DOHH2 (cell line): ENCODE measurements around the gene SEZ6.

ENCODE experiments used
- H3F3A ChIP-seq: fragments of 200-600 bp; sonication (generic), shearing (Covaris generic); 2 replicates; pipeline ENCODE4 v1.6.0; 2016; ENCODE audit warnings: antibody characterized with exemption, mild to moderate bottlenecking; ENCODE audit not compliant: control insufficient read depth, insufficient read depth
- H3K27ac ChIP-seq: fragments of 200-600 bp; sonication (generic); 2 replicates; pipeline ENCODE4 v1.5.1; 2014; ENCODE audit warnings: low read depth, mild to moderate bottlenecking, low read length, moderate library complexity
- H3K27me3 ChIP-seq: fragments of 200-600 bp; sonication (generic); 2 replicates; pipeline ENCODE4 v1.6.1; 2014; ENCODE audit warnings: mild to moderate bottlenecking, low read length, mixed read lengths; ENCODE audit not compliant: control insufficient read depth
- H3K36me3 ChIP-seq: fragments of 200-600 bp; sonication (generic); 2 replicates; pipeline ENCODE4 v1.6.1; 2014; ENCODE audit warnings: mild to moderate bottlenecking, low read length, moderate library complexity, mixed read lengths; ENCODE audit not compliant: control insufficient read depth
- H3K4me1 ChIP-seq: fragments of 200-600 bp; sonication (generic); 2 replicates; pipeline ENCODE4 v1.6.1; 2014; ENCODE audit warnings: mild to moderate bottlenecking, low read length, mixed read lengths; ENCODE audit not compliant: control insufficient read depth
- H3K4me2 ChIP-seq: fragments of 200-600 bp; sonication (generic); 2 replicates; pipeline ENCODE4 v1.6.0; 2014; ENCODE audit warnings: mild to moderate bottlenecking, low read length, moderate library complexity
- H3K4me3 ChIP-seq: fragments of 200-600 bp; sonication (generic); 2 replicates; pipeline ENCODE4 v1.5.1; 2014; ENCODE audit warnings: mild to moderate bottlenecking, low read length, mixed read lengths
- H3K79me2 ChIP-seq: fragments of 200-600 bp; sonication (generic); 2 replicates; pipeline ENCODE4 v1.6.1; 2014; ENCODE audit warnings: mild to moderate bottlenecking, low read length, mixed read lengths; ENCODE audit not compliant: control insufficient read depth
- H3K9me2 ChIP-seq: fragments of 200-600 bp; sonication (generic); replicated peaks from 2 replicates; pipeline ENCODE4 v1.6.1; 2014; ENCODE audit warnings: mild to moderate bottlenecking, low read length, mixed read lengths; ENCODE audit not compliant: control insufficient read depth
- H3K9me3 ChIP-seq: fragments of 200-600 bp; sonication (generic); 2 replicates; pipeline ENCODE4 v1.6.1; 2014; ENCODE audit warnings: antibody characterized with exemption, low read length, mixed read lengths; ENCODE audit not compliant: control insufficient read depth, insufficient read depth
- H4K20me1 ChIP-seq: fragments of 200-600 bp; sonication (generic); 2 replicates; pipeline ENCODE4 v1.6.0; 2014; ENCODE audit warnings: low read depth, mild to moderate bottlenecking, antibody characterized with exemption, low read length, moderate library complexity; ENCODE audit not compliant: control insufficient read depth, insufficient read depth
- EZH2phosphoT487 ChIP-seq: fragments of 200-600 bp; sonication (generic); IDR thresholded peaks from 2 replicates; pipeline ENCODE4 v1.6.1; 2017; ENCODE audit warnings: borderline replicate concordance, mild to moderate bottlenecking, antibody characterized with exemption, low read length, moderate library complexity, mixed read lengths
- TF ChIP-seq, protein P1 (sequence below): fragments of 200-600 bp; sonication (generic); IDR thresholded peaks from one replicate; pipeline ENCODE4 v1.5.1; 2014; ENCODE audit warnings: antibody characterized with exemption, mild to moderate bottlenecking, low read depth, low read length; ENCODE audit not compliant: poor library complexity, severe bottlenecking

Gene SEZ6

DNA sequence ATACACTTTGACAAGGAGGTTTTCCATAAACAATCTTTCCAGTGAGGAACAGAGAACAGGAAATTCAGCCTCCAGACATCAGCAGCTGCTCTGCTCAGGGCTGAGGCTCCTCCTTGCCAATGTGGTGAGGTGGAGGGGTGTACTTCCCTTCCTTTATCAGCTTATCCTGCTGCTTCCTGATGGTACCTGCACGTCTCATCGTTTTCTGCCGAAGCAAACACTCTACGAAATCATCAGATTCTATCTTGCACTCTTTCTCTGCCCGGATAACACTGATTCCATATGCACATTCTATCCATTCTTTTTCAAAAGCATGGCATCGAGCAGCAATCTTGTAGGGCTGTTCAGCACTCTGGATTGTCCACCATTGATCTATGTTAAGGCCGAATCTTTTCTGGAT lies 15.4 kb upstream of the SEZ6 start:
- H3K27me3 ChIP-seq = peaks cover 24% of the 10 kb centered on the region
- no peaks in the 10 kb centered on the region for H3K79me2 ChIP-seq
- no peaks in the 10 kb centered on the region for H3K36me3 ChIP-seq
- H3K4me2 ChIP-seq = no peak overlapping the region
- no peak for TF ChIP-seq EZH2phosphoT487
- TF ChIP-seq, protein P1, sequence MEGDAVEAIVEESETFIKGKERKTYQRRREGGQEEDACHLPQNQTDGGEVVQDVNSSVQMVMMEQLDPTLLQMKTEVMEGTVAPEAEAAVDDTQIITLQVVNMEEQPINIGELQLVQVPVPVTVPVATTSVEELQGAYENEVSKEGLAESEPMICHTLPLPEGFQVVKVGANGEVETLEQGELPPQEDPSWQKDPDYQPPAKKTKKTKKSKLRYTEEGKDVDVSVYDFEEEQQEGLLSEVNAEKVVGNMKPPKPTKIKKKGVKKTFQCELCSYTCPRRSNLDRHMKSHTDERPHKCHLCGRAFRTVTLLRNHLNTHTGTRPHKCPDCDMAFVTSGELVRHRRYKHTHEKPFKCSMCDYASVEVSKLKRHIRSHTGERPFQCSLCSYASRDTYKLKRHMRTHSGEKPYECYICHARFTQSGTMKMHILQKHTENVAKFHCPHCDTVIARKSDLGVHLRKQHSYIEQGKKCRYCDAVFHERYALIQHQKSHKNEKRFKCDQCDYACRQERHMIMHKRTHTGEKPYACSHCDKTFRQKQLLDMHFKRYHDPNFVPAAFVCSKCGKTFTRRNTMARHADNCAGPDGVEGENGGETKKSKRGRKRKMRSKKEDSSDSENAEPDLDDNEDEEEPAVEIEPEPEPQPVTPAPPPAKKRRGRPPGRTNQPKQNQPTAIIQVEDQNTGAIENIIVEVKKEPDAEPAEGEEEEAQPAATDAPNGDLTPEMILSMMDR = no peak
- H4K20me1 ChIP-seq = no peaks in the 10 kb centered on the region
- no peak overlapping the region for H3K4me3 ChIP-seq
- peaks cover 16% of the 10 kb centered on the region for H3K4me1 ChIP-seq
- H3K9me2 ChIP-seq = no peaks in the 10 kb centered on the region
- no peaks in the 10 kb centered on the region for H3K9me3 ChIP-seq
- H3K27ac ChIP-seq = no peak overlapping the region
- no peaks in the 10 kb centered on the region for H3F3A ChIP-seq

DNA sequence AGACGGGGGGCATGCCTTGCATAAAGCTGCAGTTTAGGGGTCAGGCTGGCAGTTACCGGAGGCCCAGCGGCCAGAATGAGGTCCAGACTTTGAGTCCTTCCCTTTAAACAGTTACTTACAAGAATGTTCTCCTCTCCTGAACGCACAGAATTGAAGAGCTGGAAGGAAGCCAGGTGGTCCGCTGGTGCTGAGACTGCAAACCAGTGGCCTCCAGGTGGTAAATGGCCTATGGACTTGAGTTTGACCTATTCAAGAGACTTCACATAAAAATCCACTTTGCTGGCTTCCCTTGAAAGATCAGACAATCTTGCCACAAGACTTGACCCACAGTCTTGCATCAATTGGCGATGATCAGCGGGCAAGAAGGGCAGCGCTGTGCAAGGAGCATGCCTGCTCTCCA lies 14.7 kb upstream of the SEZ6 start:
- no peak overlapping the region for H3K4me3 ChIP-seq

DNA sequence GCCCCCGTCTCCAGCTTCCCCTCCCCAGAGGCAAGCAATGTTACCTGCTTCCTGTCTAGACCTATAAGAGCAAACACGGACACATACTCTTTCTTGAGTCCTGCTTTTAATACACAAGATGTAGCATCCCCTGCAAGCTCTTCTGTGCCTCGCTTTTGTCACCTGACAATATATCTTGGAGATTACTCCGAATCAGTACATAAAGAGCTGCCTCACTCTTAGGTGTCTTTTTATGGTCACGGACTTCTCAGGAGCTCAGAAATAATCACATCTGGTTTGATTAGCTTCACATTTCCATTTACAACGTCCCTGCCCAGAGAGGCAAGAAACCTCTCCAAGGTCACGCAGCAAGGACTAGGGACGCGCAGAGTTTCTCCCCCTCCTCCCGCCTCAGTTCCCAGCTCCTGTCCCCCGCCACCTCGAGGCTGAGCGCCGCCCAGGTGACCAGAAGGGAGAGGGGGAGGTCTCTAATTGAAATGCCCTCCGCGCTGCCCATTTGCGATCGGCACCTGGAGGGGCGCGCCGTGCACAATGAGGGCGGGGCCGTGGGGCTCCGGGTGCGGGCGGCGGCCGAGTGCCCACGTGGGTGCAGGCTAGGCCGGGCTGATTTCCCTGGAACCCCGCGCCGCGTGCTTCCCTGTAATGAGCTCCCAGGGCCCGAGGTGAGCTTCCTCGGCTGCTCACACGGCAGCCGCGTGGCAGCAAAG lies 13.8 kb upstream of the SEZ6 start:
- Histone ChIP-seq H3K27ac (no peak overlapping the region), H3K9me3 (no peaks in the 10 kb centered on the region), H3K4me2 (peak overlapping the region; percentile 64), H3K9me2 (no peaks in the 10 kb centered on the region), H3K4me3 (peak overlapping the region; percentile 48), H4K20me1 (no peaks in the 10 kb centered on the region), H3K79me2 (no peaks in the 10 kb centered on the region), H3F3A (no peaks in the 10 kb centered on the region), H3K4me1 (peaks cover 16% of the 10 kb centered on the region), H3K36me3 (no peaks in the 10 kb centered on the region), H3K27me3 (peaks cover 31% of the 10 kb centered on the region)
- TF ChIP-seq, protein P1 = no peak
- TF ChIP-seq EZH2phosphoT487 = no peak

More for the DNA sequence above, 14.7 kb upstream of the SEZ6 start:
- Histone ChIP-seq H3K9me2 (no peaks in the 10 kb centered on the region), H3K79me2 (no peaks in the 10 kb centered on the region), H4K20me1 (no peaks in the 10 kb centered on the region), H3F3A (no peaks in the 10 kb centered on the region), H3K27ac (no peak overlapping the region), H3K27me3 (peaks cover 24% of the 10 kb centered on the region), H3K4me2 (no peak overlapping the region; the same call in 1 of the 2 replicates), H3K4me1 (peaks cover 16% of the 10 kb centered on the region), H3K9me3 (no peaks in the 10 kb centered on the region), H3K36me3 (no peaks in the 10 kb centered on the region)
- TF ChIP-seq, protein P1 = no peak
- TF ChIP-seq EZH2phosphoT487 = no peak
